NCI-H345 (cell line): ENCODE data around the gene OPALIN.

ENCODE experiments used
- DNase-seq: peaks from one replicate; lab custom pipeline; 2025; lab: John Stamatoyannopoulos, UW

The OPALIN gene

DNA sequence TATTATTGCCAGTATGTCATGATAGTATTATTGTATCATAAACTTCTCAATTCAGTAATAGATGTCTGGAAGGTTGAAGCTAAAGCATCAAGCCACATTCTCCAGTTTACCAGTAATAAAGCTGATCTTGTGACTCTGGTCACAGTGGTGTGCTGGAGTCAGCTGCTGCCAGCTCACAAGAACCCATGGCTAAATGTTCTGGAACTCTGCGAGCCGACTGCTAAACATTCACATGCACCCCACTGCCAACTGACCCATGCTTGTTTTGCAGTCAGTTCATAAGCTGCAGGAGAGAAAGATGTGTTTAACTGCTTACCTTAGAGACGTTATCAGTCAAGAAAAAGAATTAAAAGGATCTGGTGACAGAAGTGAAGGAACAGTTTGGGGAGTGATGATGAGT, 60.4 kb downstream of the OPALIN start:
- DNase-seq = no peak

DNA sequence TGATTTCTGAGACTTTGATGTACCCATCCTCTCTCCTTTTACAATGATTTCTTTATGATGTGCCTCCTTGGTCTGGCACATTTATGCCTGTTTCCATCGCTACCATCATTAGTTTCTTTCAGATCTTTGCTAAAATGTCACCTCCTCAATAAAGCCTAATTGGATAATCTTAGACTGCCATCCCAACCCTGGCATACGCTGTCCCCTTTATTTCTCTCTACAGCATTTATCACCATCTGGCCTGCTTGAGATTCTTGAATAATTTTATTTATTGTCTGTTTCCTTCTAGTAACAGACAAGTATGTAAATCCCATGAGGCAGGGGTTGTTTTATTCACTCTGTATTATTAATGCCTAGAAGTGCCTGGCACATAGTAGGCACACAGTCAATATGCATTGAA, 61.3 kb downstream of the OPALIN start:
- no peak for DNase-seq

DNA sequence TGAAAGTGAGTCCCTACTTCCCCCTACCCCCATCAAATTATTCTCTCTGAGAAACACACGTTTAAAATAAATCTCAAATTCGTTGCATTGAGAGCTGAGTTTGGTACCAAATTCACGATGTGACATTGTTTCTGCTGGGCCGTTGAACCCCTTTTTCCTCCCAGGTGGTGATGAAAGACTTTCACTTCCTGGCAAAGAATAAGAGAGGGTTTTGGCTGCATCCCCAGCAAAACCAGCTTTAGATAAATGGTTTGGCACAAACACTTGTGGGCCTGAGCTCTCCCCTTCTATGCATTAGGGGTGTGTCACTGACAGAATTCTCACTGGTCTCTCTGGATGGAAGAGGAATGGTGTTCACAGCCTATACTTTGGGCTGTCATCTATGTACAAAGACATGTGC, 63.3 kb downstream of the OPALIN start:
- DNase-seq = no peak
